ENCODE data around the gene GNL2. TPM values are rescaled to one million over a fixed set of nuclear protein-coding genes. Genes with fewer than 3 reads are reported as not detected.

GNL2 gene
- total and polyA plus RNA-seq, 12 donors, result 13.6 to 462 (median 39.9) TPM

- Histone ChIP-seq H3K36me3 (replicated peaks in 1 of 2) (peaks cover 3 to 9% of the 10 kb centered on the region in 2 donors), H3K27me3 (no peaks in the 10 kb centered on the region), H3K4me3 (peak within 1 kb of the TSS; percentile 62 to 99 (median 91)), H3K27ac (peak within 1 kb of the TSS; percentile 71 to 97 (median 80)), H3K9me3 (replicated peaks in 1 of 3) (no peaks in the 10 kb centered on the region), H3K4me1 (replicated peaks in 1 of 2) (peaks cover 23 to 30% of the 10 kb centered on the region in 2 donors)
- WGBS, 4 donors, result 13 to 33% (median 15%) methylated on average over 22 to 54 of the region's 54 CpGs
- peak; percentile 35 to 84 for TF ChIP-seq POLR2A (IDR thresholded peaks at IDR 0.05)
- TF ChIP-seq, protein P1, sequence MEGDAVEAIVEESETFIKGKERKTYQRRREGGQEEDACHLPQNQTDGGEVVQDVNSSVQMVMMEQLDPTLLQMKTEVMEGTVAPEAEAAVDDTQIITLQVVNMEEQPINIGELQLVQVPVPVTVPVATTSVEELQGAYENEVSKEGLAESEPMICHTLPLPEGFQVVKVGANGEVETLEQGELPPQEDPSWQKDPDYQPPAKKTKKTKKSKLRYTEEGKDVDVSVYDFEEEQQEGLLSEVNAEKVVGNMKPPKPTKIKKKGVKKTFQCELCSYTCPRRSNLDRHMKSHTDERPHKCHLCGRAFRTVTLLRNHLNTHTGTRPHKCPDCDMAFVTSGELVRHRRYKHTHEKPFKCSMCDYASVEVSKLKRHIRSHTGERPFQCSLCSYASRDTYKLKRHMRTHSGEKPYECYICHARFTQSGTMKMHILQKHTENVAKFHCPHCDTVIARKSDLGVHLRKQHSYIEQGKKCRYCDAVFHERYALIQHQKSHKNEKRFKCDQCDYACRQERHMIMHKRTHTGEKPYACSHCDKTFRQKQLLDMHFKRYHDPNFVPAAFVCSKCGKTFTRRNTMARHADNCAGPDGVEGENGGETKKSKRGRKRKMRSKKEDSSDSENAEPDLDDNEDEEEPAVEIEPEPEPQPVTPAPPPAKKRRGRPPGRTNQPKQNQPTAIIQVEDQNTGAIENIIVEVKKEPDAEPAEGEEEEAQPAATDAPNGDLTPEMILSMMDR (IDR thresholded peaks at IDR 0.05), result peak in 1 of 6 experiments; percentile 2
- DNase-seq, result peak; percentile 93 to 98 (median 95)
- intact Hi-C loops (cut with DNase I), result no loop called here
These were observed 41.6 kb downstream of the GNL2 start, which contains the start of gene SNIP1 for GRCh38 chr1:37553927-37554808. Gene SNIP1 (minus strand): TSS chr1:37554293. CDS start chr1:37554229, 64 bp downstream.

DNA sequence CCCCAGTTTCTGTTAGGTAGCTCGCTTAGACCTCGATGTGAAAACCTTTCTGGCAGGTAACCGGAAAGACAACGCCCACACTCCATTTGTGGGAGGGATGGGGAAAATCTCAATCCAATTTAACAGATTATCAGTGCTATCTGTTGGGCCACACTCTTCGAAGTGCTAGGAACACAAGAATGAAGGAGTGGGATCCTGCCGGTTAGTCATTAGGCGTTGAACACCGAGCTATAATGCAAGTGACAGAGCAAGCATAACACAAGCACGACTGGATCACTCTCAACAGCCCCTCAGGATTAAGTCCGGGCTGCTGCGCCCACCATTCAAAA lies 42.2 kb downstream of the GNL2 start:
- peak overlapping the region in 4 of 5 donors; percentile 73 to 97 (median 82) for H3K27ac ChIP-seq
- DNase-seq, result no peak
- intact Hi-C loops (cut with DNase I), result no loop called here
- peak overlapping the region; percentile 62 to 99 (median 91) for H3K4me3 ChIP-seq
- no peaks in the 10 kb centered on the region for H3K27me3 ChIP-seq
- H3K9me3 ChIP-seq (replicated peaks in 1 of 3), result no peaks in the 10 kb centered on the region
- no peak for TF ChIP-seq POLR2A (IDR thresholded peaks at IDR 0.05)
- TF ChIP-seq, protein P1 (IDR thresholded peaks at IDR 0.05), result no peak
- 3 to 13% (median 3%) methylated on average over 7 to 11 of the region's 11 CpGs for WGBS, 4 donors
- H3K4me1 ChIP-seq (replicated peaks in 1 of 2), result peaks cover 23 to 30% of the 10 kb centered on the region in 2 donors
- peaks cover 3 to 11% of the 10 kb centered on the region in 2 donors for H3K36me3 ChIP-seq (replicated peaks in 1 of 2)

- DNase-seq, result no peak
- no peak overlapping the region for H3K27ac ChIP-seq
- WGBS, 4 donors, result 88 to 95% (median 91%) methylated on average over 6 of the region's 6 CpGs
- H3K4me3 ChIP-seq, result no peak overlapping the region
- H3K4me1 ChIP-seq (replicated peaks in 1 of 2), result peaks cover 9 to 16% of the 10 kb centered on the region in 2 donors
- H3K27me3 ChIP-seq, result no peaks in the 10 kb centered on the region
- intact Hi-C loops (cut with DNase I), result no loop called here
- no peak for TF ChIP-seq POLR2A (IDR thresholded peaks at IDR 0.05)
- TF ChIP-seq, protein P1 (IDR thresholded peaks at IDR 0.05), result no peak
- H3K36me3 ChIP-seq (replicated peaks in 1 of 2), result peaks cover 3 to 47% of the 10 kb centered on the region in 2 donors
- H3K9me3 ChIP-seq (replicated peaks in 1 of 3), result no peaks in the 10 kb centered on the region
These were observed 46.4 kb downstream of the GNL2 start for GRCh38 chr1:37549341-37549740.

GRCh38 chr1:37545019-37545418 lies 50.7 kb downstream of the GNL2 start:
- peaks cover 0 to 54% of the 10 kb centered on the region in 2 donors for H3K36me3 ChIP-seq (replicated peaks in 1 of 2)
- H3K27ac ChIP-seq, result no peak overlapping the region
- peaks cover 0 to under 1% of the 10 kb centered on the region in 2 donors for H3K4me1 ChIP-seq (replicated peaks in 1 of 2)
- no peak overlapping the region for H3K4me3 ChIP-seq
- intact Hi-C loops (cut with DNase I), result no loop called here
- 73 to 80% (median 77%) methylated on average over 5 of the region's 5 CpGs for WGBS, 4 donors
- no peaks in the 10 kb centered on the region for H3K9me3 ChIP-seq (replicated peaks in 1 of 3)
- no peaks in the 10 kb centered on the region for H3K27me3 ChIP-seq
- no peak for TF ChIP-seq POLR2A (IDR thresholded peaks at IDR 0.05)
- TF ChIP-seq, protein P1 (IDR thresholded peaks at IDR 0.05), result no peak
- DNase-seq, result no peak
